ENCODE results near the gene SMYD3. TPM values are rescaled to one million over a fixed set of nuclear protein-coding genes. Genes with fewer than 3 reads are reported as not detected.

Gene SMYD3
- total and polyA plus RNA-seq, 2 of the 13 experiments (the other 11 are each of a cell fraction or from before 2014, with no cell fraction given) = 27.7 to 35.8 TPM

- no peak overlapping the region for H3K4me3 ChIP-seq (replicated peaks in 1 of 3; ENCODE audit: insufficient read depth in 1 of 3, low read depth in 2 of 3, low read length in 3 of 3)
- H3K4me2 ChIP-seq (ENCODE audit: low read depth, low read length) = no peak overlapping the region
- DNase-seq (ENCODE audit: low spot score) (no peak), ATAC-seq (no peak; the same call in 1 of the 3 replicates), FAIRE-seq (no peak)
- in situ Hi-C loops (cut with HindIII; ENCODE audit: extremely low pct_ligation_motif_present, low pct_unique_long_range_greater_than_20kb) = no loop called here
- H3K27me3 ChIP-seq (ENCODE audit: control insufficient read depth in 1 of 2, insufficient read depth in 2 of 2, low read length in 2 of 2) = no peaks in the 10 kb centered on the region
- H3K27ac ChIP-seq (ENCODE audit: extremely low read length, insufficient read depth, low read length) = no peak overlapping the region
- TF ChIP-seq NR2F1 (CRISPR knock-in tag; IDR thresholded peaks at IDR 0.05) = no peak
- no peak for TF ChIP-seq NBN (conservative IDR thresholded peaks at IDR 0.05)
- TF ChIP-seq ZNF720 (CRISPR knock-in tag; IDR thresholded peaks at IDR 0.05) = no peak
- no peak for TF ChIP-seq ZC3H13 (CRISPR knock-in tag; IDR thresholded peaks at IDR 0.05)
- no peak for TF ChIP-seq FOXK2 (IDR thresholded peaks at IDR 0.05)
- TF ChIP-seq ZNF644 (CRISPR knock-in tag; IDR thresholded peaks at IDR 0.05; ENCODE audit: low read depth) = no peak
- no peak for TF ChIP-seq REPIN1 (CRISPR knock-in tag; IDR thresholded peaks at IDR 0.05; ENCODE audit: borderline replicate concordance, low read depth)
- no peak for TF ChIP-seq ELK4 (CRISPR knock-in tag; IDR thresholded peaks at IDR 0.05; ENCODE audit: borderline replicate concordance)
- no peak for TF ChIP-seq ZNF614 (CRISPR knock-in tag; IDR thresholded peaks at IDR 0.05; ENCODE audit: borderline replicate concordance)
- TF ChIP-seq HNRNPK (IDR thresholded peaks at IDR 0.05; ENCODE audit: low read depth, low read length, poor library complexity, severe bottlenecking) = no peak
- no peak for TF ChIP-seq DZIP1 (CRISPR knock-in tag; IDR thresholded peaks at IDR 0.05)
- no peak for TF ChIP-seq RBAK (CRISPR knock-in tag; IDR thresholded peaks at IDR 0.05)
- BruUV-seq (replicated peaks) = no TSS peak
- no peaks in the 10 kb centered on the region for H3K79me2 ChIP-seq (ENCODE audit: insufficient read depth, low read length)
- intact Hi-C loops (cut with micrococcal nuclease; ENCODE audit: unreplicated experiment) = no loop called here
- no peak overlapping the region for H3K9ac ChIP-seq (ENCODE audit: insufficient read depth, low read depth, low read length)
- POLR2A ChIA-PET = no interaction called here
- H2AFZ ChIP-seq (ENCODE audit: low read length) = no peak overlapping the region
- WGBS (ENCODE audit: low lambda C conversion rate) = 79% methylated on average over 3 of the region's 8 CpGs
- H3K9me3 ChIP-seq (ENCODE audit: low read length) = no peaks in the 10 kb centered on the region
- CTCF ChIA-PET (ENCODE audit: low intra/inter-chr PET ratio, low total read pairs) = no interaction called here
- H3K4me1 ChIP-seq (ENCODE audit: insufficient read depth, low read length) = peaks cover 19% of the 10 kb centered on the region
- no peaks in the 10 kb centered on the region for H4K20me1 ChIP-seq (ENCODE audit: insufficient read depth, low read length)
- H3K36me3 ChIP-seq (replicated peaks in 1 of 2; ENCODE audit: control insufficient read depth in 1 of 2, insufficient read depth in 2 of 2, low read length in 2 of 2) = no peaks in the 10 kb centered on the region
These were observed 286.5 kb downstream of the SMYD3 start for GRCh38 chr1:246220495-246221065.
